ENCODE data around the gene RAI14.
"Not testable (repeated sequence)": the region's sequence is repeated elsewhere in the genome, so short reads cannot be mapped to it uniquely, and the experiment has no call there.

RAI14 gene

GRCh38 chr5:34737731-34738130 lies 81.6 kb downstream of the RAI14 start:
- H3K4me1 Mint-ChIP-seq (ENCODE audit: low read depth): no peaks in the 10 kb centered on the region
- no peaks in the 10 kb centered on the region for H3K9me3 Mint-ChIP-seq
- no peak overlapping the region for H3K4me3 Mint-ChIP-seq
- H3K36me3 Mint-ChIP-seq (ENCODE audit: low read depth): no peaks in the 10 kb centered on the region
- H3K27me3 Mint-ChIP-seq: peaks cover 2% of the 10 kb centered on the region
- no peak overlapping the region for H3K27ac Mint-ChIP-seq

DNA sequence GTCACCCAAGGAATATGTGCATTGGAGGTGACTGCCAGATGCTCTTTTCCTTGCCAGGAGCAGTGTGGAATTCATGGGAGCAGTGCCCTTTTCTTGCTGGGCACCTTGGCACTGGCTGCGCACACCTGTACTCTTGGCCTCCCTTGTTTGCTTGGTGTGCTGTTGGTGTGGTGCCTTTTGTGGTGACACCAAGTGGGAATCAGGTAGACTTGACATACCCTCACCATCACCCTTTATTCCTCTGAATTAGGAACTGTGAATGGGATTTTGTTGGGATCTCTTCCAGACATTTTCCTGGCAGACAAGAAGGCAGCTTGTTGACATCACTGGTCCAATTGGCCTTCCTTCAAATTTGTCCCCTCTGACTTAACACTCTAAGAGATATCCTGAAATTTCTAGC lies 82.3 kb downstream of the RAI14 start:
- no peaks in the 10 kb centered on the region for H3K36me3 Mint-ChIP-seq (ENCODE audit: low read depth)
- no peaks in the 10 kb centered on the region for H3K9me3 Mint-ChIP-seq
- no peak overlapping the region for H3K4me3 Mint-ChIP-seq
- H3K27me3 Mint-ChIP-seq: peaks cover 2% of the 10 kb centered on the region
- no peak overlapping the region for H3K27ac Mint-ChIP-seq
- H3K4me1 Mint-ChIP-seq (ENCODE audit: low read depth): no peaks in the 10 kb centered on the region

- H3K27ac Mint-ChIP-seq: no peak overlapping the region
- no peak overlapping the region for H3K4me3 Mint-ChIP-seq
- no peaks in the 10 kb centered on the region for H3K4me1 Mint-ChIP-seq (ENCODE audit: low read depth)
- no peaks in the 10 kb centered on the region for H3K9me3 Mint-ChIP-seq
- peaks cover 1% of the 10 kb centered on the region for H3K27me3 Mint-ChIP-seq
- H3K36me3 Mint-ChIP-seq (ENCODE audit: low read depth): no peaks in the 10 kb centered on the region
Measured at GRCh38 chr5:34740389-34740806, 84.3 kb downstream of the RAI14 start.

- Mint-ChIP-seq H3K4me3 (no peak overlapping the region), H3K36me3 (ENCODE audit: low read depth) (no peaks in the 10 kb centered on the region), H3K27me3 (no peaks in the 10 kb centered on the region), H3K4me1 (ENCODE audit: low read depth) (no peaks in the 10 kb centered on the region), H3K9me3 (no peaks in the 10 kb centered on the region), H3K27ac (no peak overlapping the region)
Measured at GRCh38 chr5:34742061-34742460, 85.9 kb downstream of the RAI14 start.

DNA sequence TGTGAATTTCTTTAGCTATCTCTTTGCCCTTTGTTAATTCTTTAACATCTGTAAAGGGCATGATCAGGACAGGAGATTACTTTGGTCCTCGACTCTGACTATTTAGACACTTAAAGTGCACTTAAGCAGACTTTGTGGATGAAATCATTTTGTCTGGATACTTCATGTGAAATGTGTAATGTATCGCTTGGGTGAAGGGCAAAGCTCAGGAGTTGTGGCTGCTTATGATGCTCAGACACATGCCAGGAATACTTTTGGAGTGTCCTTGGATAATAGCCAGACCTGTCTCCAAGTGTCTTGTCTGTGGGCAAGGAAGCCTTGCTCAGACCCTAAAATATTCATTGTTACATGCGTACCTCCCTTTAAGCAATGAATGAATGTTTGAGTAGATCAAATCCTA lies 87.8 kb downstream of the RAI14 start:
- Mint-ChIP-seq H3K4me3 (no peak overlapping the region), H3K9me3 (no peaks in the 10 kb centered on the region), H3K27me3 (peaks cover 4% of the 10 kb centered on the region), H3K4me1 (ENCODE audit: low read depth) (no peaks in the 10 kb centered on the region), H3K36me3 (ENCODE audit: low read depth) (no peaks in the 10 kb centered on the region), H3K27ac (no peak overlapping the region)

DNA sequence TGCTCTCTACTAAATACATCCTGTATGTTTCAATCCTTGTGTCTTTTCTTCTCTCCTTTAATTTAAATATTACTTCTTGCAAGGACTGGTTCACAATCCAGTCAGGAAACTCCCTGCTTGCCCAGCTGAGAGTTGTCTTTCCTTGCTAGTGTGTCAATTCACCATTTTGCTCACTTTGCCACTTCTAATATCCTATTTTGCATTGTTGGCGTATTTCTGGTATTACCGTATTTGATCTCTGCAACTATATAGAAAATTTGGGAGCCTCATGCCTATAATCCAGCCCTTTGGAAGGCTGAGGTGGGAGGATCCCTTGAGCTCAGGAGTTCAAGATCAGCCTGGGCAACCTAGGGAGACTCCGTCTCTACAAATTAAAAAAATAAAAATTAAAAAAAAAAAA lies 92.3 kb downstream of the RAI14 start:
- no peaks in the 10 kb centered on the region for H3K36me3 Mint-ChIP-seq (ENCODE audit: low read depth)
- H3K27me3 Mint-ChIP-seq: peaks cover 7% of the 10 kb centered on the region
- no peak overlapping the region for H3K4me3 Mint-ChIP-seq
- no peaks in the 10 kb centered on the region for H3K9me3 Mint-ChIP-seq
- H3K27ac Mint-ChIP-seq: no peak overlapping the region
- no peaks in the 10 kb centered on the region for H3K4me1 Mint-ChIP-seq (ENCODE audit: low read depth)

DNA sequence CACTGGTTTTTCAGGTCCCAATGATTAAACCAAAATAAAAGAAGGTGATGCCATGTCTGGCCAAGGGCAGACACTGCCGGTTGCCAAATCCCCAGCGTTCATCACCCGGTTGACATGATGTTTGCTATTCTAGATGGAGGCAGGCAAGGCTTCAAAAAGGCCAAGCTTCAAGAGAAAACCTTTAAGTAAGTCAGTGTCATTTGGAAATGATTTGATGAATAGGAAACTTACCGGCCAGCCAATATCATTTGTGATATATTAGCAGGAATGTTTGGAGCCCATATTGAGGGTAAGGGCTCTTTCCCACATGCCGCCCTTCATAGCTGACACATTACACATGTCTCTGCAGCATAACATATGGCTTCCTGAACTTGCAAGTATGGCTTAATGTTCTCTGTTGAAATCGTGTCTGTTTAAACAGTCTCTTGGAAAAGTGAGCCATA lies 93.3 kb downstream of the RAI14 start:
- Mint-ChIP-seq H3K36me3 (ENCODE audit: low read depth) (no peaks in the 10 kb centered on the region), H3K4me1 (ENCODE audit: low read depth) (no peaks in the 10 kb centered on the region), H3K9me3 (no peaks in the 10 kb centered on the region), H3K27me3 (peaks cover 8% of the 10 kb centered on the region), H3K4me3 (no peak overlapping the region), H3K27ac (no peak overlapping the region)

GRCh38 chr5:34750206-34750605 lies 94.1 kb downstream of the RAI14 start:
- H3K27ac Mint-ChIP-seq: no peak overlapping the region
- H3K9me3 Mint-ChIP-seq: no peaks in the 10 kb centered on the region
- peaks cover 10% of the 10 kb centered on the region for H3K27me3 Mint-ChIP-seq
- no peak overlapping the region for H3K4me3 Mint-ChIP-seq
- H3K36me3 Mint-ChIP-seq (ENCODE audit: low read depth): no peaks in the 10 kb centered on the region
- no peaks in the 10 kb centered on the region for H3K4me1 Mint-ChIP-seq (ENCODE audit: low read depth)

DNA sequence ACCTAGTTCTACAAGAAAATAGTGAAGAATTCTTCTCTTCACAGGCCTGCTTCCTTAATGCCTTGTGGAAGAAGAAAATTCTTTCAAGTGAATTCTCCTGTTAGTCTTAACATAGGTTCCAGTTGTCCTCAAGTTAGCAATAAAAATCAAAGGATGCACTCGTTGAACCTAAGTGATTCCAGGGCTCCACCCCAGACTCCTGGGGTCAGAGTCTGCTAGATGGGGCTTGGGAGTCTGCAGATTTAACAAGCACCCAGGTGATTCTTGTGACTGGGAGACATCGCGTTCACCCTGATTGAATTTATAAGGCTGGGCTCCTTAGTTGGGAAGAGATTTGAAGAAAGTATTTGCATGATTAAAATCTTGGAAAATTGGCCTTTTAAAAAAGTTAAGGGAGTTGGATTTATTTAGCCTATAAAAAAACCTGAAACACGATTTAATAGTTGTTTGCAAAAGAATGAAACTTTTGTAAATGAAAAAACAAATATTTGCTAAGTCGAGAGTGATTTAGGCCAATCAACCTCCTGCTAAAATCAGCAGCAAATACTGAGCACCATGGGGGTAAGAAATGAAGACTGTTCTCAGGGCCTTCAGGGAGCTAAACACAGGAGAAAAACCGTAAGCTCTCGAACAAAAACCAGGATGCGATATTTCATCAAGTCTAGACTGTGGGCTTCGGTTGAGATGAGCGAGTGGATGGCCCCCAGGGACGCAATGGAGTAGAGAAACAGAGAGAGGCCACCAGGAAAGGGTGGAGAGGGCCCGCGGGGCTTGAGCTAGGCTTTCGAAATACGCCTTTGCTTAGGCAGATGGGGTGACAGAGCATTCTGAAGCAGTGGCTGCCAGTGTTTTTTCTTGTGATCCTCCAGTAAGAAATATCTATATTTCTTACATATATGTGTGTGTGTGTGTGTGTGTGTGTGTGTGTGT lies 95.9 kb downstream of the RAI14 start:
- H3K4me1 Mint-ChIP-seq (ENCODE audit: low read depth): no peaks in the 10 kb centered on the region

DNA sequence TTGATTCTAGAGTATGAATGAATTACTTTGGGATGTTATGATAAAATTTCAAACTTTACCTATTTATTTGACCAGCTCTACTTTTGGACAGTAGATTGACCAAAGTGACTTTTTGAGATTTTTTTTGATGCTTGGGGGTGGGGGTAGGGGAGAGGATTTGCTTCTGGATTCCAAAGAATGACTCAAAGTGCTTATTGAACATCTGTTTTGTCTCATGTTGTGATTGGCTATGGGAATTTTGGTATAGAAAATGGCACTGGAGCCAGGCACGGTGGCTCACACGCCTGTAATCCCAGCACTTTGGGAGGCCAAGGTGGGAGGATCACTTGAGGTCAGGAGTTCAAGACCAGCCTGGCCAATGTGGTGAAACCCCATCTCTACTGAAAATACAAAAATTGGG lies 97.1 kb downstream of the RAI14 start:
- not testable (repeated sequence) for H3K36me3 Mint-ChIP-seq (ENCODE audit: low read depth); H3K4me3 Mint-ChIP-seq; H3K27me3 Mint-ChIP-seq; H3K4me1 Mint-ChIP-seq (ENCODE audit: low read depth); H3K9me3 Mint-ChIP-seq; H3K27ac Mint-ChIP-seq

More for the DNA sequence above, 95.9 kb downstream of the RAI14 start:
- no peaks in the 10 kb centered on the region for H3K36me3 Mint-ChIP-seq (ENCODE audit: low read depth)
- no peak overlapping the region for H3K27ac Mint-ChIP-seq
- H3K9me3 Mint-ChIP-seq: no peaks in the 10 kb centered on the region
- H3K27me3 Mint-ChIP-seq: peaks cover 10% of the 10 kb centered on the region
- no peak overlapping the region for H3K4me3 Mint-ChIP-seq

DNA sequence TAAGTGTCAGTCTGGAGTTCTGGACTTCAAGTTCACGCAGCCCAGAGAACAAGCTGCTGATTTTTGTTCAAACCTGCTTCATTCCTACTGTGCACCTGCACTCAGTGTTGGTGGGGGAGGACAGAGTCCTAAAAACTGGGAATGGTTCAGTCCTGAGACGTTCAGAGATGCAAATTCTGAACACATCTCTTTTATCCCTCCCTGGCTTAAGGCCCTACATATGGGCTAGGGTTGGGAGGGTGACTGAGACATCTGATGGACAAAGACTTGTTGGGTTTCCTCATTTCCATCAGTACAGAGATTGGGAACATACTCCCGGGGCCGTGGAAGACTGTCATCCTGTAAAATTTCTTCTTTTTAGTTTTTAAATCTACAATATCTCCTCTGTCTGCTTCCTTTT lies 99.8 kb downstream of the RAI14 start:
- Mint-ChIP-seq H3K36me3 (ENCODE audit: low read depth) (no peaks in the 10 kb centered on the region), H3K4me3 (no peak overlapping the region), H3K4me1 (ENCODE audit: low read depth) (no peaks in the 10 kb centered on the region), H3K27me3 (peaks cover 6% of the 10 kb centered on the region), H3K27ac (no peak overlapping the region), H3K9me3 (no peaks in the 10 kb centered on the region)

- H3K4me1 Mint-ChIP-seq (ENCODE audit: low read depth): no peaks in the 10 kb centered on the region
- peaks cover 3% of the 10 kb centered on the region for H3K27me3 Mint-ChIP-seq
- no peaks in the 10 kb centered on the region for H3K9me3 Mint-ChIP-seq
- no peak overlapping the region for H3K4me3 Mint-ChIP-seq
- H3K27ac Mint-ChIP-seq: no peak overlapping the region
- no peaks in the 10 kb centered on the region for H3K36me3 Mint-ChIP-seq (ENCODE audit: low read depth)
Measured at GRCh38 chr5:34756781-34757624, 100.9 kb downstream of the RAI14 start.

GRCh38 chr5:34758514-34758913 lies 102.4 kb downstream of the RAI14 start:
- no peak overlapping the region for H3K27ac Mint-ChIP-seq
- H3K27me3 Mint-ChIP-seq: peaks cover 3% of the 10 kb centered on the region
- no peaks in the 10 kb centered on the region for H3K4me1 Mint-ChIP-seq (ENCODE audit: low read depth)
- no peak overlapping the region for H3K4me3 Mint-ChIP-seq
- no peaks in the 10 kb centered on the region for H3K9me3 Mint-ChIP-seq
- H3K36me3 Mint-ChIP-seq (ENCODE audit: low read depth): no peaks in the 10 kb centered on the region

- H3K36me3 Mint-ChIP-seq (ENCODE audit: low read depth); H3K4me1 Mint-ChIP-seq (ENCODE audit: low read depth); H3K27ac Mint-ChIP-seq; H3K27me3 Mint-ChIP-seq; H3K9me3 Mint-ChIP-seq; H3K4me3 Mint-ChIP-seq: not testable (repeated sequence)
Measured at GRCh38 chr5:34759213-34759612, 103.1 kb downstream of the RAI14 start.

DNA sequence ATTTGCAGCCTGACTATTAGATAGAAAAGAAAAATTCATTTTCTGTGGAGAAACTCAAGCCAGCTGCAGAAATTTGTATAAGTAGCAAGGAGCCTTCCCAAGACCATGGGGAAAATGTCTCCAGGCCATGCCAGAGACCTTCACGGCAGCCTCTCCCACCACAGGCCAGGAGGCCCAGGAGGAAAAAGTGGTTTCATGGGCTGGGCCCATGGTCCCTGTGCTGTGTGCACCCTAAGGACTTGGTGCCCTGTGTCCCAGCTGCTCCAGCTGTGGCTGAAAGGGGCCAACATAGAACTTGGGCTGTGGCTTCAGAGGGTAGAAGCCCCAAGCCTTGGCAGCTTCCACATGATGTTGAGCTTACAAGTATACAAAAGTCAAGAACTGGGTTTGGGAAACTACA lies 109.5 kb downstream of the RAI14 start:
- H3K27me3 Mint-ChIP-seq: peaks cover 6% of the 10 kb centered on the region
- no peak overlapping the region for H3K27ac Mint-ChIP-seq
- H3K4me1 Mint-ChIP-seq (ENCODE audit: low read depth): no peaks in the 10 kb centered on the region
- H3K9me3 Mint-ChIP-seq: no peaks in the 10 kb centered on the region
- no peak overlapping the region for H3K4me3 Mint-ChIP-seq
- no peaks in the 10 kb centered on the region for H3K36me3 Mint-ChIP-seq (ENCODE audit: low read depth)

Measured in stimulated activated naive CD8-positive, alpha-beta T cell treated with anti-CD3 and anti-CD28 coated beads, Interleukin-15, Interleukin-2, amounts not matched to agents 100 ng/mL and 50 ng/mL, for 24 hours (primary cell).